GM21786 (cell line): ENCODE results near the gene ZDHHC1.
"Not testable (repeated sequence)": the region's sequence is repeated elsewhere in the genome, so short reads cannot be mapped to it uniquely, and the experiment has no call there.

Source experiments
- ATAC-seq: cut with Tn5 transposase; IDR thresholded peaks from one replicate; pipeline ENCODE4 v1.9.1; 2021; ENCODE audit not compliant: unreplicated experiment

The ZDHHC1 gene

DNA sequence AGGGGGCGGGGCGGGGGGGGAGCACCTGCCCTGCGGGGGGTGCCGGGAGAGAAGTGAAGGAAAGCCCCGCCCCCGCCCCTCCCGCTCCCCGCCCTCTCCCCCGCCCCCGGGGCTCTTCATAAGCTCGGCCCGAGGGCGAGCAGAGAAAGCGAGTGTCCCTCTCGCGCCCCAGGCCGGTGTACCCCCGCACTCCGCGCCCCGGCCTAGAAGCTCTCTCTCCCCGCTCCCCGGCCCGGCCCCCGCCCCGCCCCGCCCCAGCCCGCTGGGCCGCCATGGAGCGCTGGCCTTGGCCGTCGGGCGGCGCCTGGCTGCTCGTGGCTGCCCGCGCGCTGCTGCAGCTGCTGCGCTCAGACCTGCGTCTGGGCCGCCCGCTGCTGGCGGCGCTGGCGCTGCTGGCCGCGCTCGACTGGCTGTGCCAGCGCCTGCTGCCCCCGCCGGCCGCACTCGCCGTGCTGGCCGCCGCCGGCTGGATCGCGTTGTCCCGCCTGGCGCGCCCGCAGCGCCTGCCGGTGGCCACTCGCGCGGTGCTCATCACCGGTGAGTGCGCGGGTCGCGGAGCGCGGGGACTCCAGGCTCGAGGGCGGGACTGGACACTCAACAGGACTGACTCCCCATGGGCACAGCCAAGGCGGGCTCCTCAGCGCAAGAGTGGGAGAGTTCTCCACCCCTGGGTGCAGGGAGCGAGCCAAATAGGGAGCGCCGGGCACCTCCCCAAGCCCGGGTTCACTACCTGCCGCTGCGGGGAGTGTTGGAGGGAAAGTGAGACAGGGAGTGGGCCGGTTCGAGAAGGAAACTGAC, 14.9 kb upstream of the ZDHHC1 start, which contains the start of gene HSD11B2:
Gene HSD11B2 (plus strand): TSS at position 145 of the 798 bp plus-strand sequence. CDS start 128 bp downstream, at position 273.
- ATAC-seq = no peak

DNA sequence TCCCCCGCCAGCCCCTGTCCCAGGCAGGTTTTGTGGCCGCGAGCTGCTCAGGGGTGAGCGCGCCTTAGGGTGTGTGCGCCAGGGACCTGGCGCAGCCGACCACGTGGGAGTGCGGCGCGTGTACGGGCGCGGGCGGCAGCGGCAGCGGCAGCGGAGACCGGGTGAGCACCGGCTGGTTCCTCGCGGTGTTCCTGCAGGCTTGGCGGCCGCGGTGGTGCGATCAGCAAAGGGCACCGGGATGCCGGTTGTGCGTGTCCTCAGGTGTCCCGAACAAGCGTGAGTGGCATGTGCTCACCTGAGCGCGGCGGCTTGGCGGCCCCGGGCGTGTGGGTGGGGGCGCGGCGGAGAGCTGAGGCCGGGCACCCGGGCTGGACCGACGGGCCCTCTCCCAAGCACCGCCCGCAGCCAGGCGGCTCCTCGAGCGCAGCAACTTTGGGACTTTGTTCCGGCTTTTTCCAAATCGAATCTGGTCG, 14.3 kb upstream of the ZDHHC1 start:
- no peak for ATAC-seq

DNA sequence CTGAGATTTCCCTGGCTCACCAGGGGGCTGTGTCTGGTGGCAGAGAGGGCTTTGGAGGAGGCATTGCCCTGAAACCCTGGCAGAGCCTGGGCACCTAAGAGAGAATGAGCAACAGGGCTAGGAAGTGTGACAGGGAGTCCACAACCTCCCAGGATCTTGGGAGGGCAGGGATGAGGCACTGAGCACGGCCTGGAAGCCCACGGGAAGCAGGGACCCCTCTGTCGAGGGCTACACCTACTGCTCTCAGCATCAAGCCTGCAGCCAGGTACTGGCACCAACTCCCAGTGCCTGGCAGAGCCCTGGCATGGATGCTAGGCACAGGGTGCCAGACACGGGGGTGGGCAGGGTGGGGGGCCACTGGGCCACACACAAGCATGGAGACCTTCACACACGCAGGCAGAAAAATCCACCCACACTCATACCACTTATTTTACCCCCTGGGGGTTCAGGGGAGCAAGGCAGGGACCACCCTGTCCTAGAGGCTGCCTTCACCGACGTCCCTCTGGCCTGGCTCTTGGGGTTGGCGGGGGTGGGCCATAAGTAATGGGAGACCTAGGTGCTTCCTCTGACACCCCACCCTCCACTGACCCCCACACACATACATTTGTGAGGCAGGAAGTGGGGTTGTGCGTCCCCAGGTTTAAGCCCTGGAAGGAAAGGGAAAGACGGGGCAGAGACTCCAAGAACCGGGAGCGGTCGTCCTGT, 13.7 kb upstream of the ZDHHC1 start:
- no peak for ATAC-seq

DNA sequence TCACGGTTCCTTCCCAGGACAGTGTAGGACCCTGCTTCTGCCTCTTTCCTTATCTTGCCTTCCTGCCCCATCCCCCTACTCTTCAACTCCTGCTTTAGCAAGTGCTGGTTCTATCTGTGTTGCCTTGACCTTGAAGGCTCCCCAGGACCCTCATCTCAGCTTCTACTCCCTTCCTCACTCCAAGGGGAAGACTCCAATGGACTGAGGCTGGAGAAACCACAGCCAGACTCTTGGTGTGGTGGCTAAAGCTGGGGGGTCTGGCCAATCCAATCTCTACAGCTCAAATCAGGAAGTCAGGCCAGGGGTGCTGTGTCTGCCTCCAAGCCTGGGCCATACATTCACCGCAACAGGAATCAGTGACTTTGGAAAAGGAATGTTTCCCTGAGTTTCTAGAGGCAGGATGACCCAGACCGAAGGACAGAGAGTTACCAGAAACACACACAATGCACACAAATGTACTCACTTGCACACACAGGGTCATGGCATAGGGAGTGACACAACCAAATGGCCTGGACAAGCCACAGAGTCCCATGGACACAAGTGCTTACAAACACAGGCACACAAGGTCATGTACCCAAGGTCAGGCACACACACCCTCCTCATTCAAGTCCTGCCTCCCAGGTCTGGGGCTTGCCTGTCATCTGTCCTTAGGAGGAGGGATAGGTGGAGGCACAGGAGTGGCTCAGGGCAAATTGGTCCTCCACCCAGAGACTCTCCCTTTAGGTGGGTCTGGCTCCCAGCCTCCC, 12.9 kb upstream of the ZDHHC1 start:
- ATAC-seq = no peak

DNA sequence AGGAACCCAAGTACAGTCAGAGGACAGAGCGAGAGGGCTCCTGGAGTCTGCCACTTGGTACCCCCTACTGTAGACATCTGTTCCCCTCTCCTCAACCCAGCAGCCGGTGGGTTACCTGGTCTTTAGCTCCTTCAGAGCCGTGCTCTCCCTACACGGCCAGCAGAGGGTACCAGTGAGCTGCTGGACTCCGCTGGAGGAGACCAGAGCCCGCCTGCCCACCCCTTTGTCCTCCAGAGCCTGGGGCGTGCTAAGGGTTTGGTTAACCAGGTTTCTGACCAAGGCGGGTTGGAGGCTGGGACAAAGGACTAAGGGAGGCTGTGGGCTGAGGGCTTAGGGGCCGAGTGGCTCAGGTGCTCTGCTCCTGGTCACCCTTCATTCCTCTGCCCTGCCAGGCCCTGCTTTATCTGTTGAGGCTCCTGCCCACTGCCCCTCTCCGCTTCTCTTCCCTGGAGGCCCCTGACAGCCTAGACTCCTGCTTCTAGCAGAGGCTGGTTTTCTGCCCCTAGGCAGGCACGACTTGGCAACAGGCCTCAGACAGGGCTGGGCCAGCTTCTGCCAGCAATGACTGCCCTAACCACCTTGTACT, 12.0 kb upstream of the ZDHHC1 start:
- no peak for ATAC-seq

DNA sequence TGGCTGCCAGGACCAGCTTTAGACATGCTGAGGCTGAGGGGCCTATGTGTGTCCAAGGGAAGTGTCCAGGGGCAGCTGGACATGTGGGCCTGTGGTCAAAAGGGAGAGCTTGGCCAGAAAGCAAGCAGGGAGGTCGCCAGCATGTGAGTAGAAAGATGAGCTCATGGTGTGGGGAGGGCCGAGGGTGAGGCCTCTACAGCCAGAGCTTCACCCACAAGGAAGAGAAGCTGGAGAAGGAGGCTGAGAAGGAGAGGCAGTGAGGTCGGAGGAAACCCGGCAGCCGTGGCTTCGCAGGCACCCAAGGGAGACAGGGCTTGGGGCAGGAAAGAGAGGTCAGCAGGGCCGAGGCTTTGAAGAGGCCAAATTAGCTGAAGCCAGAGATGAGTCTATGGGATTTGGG, 10.7 kb upstream of the ZDHHC1 start:
- ATAC-seq = no peak

DNA sequence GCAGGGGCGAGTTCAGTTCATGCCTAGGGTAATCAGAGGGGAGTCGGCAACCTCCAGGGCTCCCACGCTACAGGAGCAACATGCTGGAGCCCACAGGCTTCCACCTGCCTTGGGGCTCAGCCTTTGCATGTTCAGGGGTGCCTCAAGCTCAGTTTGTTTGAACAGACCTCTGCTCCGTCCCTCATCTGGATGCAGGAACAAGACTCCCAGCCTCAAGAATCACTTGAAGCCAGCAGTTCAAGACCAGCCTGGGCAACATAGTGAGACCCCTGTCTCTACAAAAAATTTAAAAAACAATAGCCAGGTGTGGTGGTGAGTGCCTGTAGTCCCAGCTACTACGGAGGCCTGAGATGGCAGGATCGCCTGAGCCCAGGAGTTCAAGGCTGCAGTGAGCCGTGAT, 9.7 kb upstream of the ZDHHC1 start:
- no peak for ATAC-seq

DNA sequence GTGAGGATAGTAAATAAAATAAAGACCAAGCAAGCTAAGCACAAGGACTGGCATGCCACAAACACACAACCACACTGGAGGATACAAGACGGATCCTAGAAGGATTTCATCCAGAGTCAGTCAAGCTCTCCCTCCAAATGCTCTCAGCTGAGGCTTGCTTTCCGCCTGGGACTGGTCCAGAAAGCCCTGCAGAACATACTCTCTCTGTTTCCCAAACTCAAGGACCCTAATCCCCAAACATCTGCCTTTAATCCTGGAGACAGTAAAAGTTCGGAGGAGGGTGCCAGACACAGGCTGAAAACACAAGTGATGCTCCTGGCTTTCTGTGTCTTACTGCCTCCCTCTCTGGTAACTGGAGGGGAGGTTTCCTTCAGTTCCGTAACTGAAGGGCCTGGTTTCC, 9.3 kb upstream of the ZDHHC1 start:
- no peak for ATAC-seq

DNA sequence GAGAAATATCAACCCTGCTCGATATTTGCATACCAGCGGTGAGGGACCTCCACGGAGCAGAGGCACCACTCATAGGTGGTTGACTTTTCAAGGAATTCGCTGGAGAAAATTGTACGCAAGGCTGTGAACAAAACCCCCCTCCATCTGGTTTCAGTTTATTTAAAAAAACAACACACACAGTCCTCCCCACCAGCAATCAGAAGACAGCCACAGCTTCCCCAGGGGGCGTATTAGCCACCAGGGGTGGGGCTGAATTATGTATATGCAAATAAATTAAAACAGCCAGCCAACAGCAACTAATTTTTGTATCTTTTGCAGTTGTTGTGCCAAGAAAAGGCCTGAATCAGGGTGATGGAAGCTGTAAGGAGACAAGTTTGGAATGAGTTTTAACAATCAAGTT, 8.8 kb upstream of the ZDHHC1 start:
- no peak for ATAC-seq

DNA sequence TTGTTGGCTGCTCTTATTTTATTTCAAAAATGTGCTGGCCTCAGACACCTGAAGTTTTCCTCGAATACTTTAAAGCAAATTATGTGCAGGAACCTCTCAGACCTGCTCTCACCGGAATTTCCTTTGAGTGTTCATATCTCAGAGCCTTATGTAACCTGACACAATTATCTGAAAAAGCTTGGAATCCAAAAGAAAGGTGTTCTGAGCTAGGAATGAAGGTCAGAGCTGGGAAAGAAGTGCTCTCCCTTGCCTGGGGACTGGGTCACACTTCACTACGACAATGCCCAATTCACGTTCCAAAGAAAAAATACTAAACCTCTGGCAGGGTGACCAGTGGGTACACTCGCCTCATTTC, 8.0 kb upstream of the ZDHHC1 start:
- ATAC-seq = no peak

DNA sequence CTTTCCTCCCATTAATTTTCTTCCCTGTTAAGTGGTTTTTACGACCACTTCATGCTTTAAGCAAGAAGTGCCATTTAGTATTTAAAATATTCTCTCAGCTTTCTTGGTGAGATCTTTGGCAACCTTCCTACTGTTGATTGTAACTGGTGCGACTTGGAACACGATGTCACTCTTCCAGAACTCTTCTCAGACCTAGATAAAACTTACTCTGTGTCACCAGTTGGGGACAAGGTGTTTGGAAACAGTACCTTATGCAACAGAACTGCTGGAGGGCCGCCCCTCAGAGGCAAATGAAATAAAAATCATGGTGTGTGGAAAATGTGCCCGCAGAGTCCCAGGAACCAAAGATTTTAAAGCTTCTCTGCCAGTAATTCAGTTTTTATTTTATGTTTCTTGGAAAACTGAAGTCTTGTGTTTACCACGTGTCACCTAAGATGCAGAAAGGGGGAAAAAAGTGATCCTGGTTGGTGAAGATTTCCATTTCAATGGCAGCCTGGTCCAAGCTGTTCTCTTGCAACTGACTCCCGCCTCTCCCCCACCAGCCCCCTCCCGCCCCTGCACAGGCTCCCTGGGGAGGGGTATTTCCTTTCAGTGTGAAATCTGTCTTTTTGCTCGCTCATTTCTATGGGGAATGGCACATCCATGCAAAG, 7.5 kb upstream of the ZDHHC1 start:
- ATAC-seq = no peak

DNA sequence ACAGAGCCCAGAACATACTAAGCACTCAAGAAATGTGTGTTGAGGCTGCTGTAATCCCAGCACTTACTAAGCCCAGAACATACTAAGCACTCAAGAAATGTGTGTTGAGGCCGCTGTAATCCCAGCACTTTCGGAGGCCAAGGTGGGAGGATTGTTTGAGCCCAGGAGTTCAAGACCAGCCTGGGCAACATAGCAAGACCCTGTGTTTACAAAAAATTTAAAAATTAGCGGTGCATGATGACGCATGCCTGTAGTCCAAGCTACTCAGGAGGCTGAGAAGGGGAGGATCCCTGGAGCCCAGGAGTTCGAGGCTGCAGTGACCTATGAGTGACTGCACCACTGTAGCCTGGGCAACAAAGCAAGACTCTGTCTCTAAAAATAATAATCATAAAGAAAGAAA, 6.7 kb upstream of the ZDHHC1 start:
- no peak for ATAC-seq

DNA sequence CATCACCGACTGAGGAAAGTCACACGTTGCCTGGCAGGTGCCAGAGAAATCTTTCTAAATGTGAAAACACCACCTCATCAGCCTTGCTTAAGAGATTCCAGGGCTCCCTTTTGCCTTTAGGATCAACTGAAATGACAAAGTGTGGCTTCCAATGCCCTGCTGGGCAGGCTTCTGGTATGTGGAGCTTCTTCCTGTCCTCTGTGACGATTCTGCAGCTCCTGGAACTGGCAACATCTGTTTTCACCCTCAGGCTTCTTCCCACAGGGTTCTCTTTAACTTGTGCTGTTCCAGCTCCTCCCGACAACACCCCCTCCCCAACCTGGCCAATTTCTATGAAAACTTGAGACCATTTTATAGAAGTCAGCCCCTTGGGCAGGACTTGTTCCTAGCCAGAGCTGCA, 4.8 kb upstream of the ZDHHC1 start:
- ATAC-seq = no peak

DNA sequence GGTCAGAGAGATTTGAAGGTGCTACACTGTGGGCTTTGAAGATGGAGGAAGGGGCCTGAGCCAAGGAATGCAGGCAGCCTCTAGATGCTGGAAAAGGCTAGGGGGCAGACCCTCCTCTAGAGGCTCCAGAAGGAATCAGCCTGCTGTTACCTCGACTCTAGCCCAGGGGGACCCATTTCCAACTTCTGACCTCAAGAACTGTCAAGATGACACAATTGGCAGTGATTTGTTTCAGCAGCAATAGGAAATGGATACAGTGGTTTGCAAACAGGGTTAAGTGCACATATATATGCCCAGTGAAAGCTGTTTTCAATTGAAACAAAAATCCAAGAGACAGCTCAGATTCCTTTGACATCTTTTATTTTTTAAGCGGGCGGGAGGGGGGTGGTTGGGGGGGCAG, 3.7 kb upstream of the ZDHHC1 start:
- ATAC-seq = no peak

DNA sequence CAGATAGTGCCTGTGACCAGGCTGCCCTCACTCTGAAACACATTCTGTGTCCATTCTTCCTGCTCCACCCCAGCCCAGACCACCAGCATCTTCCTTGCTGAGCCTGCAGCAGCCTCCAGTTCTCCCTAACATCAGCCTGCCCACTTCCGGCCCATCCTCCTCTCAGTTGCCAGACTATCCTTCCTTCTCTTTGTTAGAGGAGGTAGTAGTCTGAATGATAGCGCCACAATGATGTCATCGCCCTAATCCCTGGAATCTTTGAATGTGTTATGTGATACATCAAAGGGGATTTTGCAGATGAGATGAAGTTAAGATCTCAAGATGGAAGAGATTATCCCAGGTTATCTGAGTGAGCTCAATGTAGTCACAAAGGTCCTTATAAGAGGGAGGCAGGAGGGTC, 3.2 kb upstream of the ZDHHC1 start:
- no peak for ATAC-seq

DNA sequence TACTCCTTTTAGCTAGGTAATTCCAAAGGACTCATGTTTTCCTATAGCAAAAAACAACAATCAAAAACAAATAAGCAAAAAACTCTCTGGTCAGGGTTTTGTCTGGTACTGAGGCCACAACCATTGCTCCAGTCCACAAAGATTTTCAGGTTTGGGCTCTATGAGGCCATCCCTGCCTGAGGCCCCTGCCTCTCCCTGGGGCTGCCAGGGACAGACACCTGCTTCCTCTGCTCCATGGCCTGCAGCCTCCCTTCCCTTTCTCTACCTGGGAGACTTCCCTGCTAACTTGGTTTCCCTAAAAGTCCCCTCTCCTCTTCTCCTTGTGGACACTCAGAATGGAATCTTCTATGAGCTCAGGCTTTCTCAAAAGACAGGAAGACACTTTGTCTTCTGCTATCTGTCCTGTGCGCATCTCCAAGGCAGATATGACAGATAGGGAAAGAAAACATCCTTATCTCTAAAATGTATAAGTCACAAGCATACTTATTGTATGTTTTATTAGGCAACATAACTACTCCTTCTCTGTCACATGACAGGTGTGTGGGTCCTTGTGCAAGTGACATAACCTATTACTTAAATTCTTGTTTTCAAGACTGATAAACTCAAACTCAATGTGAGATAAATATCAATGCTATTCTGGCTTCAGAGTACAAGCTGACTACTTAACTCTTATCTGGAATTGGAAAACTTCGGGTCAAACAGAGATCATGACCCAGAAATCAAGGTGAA, 1.2 kb upstream of the ZDHHC1 start:
- ATAC-seq = no peak

DNA sequence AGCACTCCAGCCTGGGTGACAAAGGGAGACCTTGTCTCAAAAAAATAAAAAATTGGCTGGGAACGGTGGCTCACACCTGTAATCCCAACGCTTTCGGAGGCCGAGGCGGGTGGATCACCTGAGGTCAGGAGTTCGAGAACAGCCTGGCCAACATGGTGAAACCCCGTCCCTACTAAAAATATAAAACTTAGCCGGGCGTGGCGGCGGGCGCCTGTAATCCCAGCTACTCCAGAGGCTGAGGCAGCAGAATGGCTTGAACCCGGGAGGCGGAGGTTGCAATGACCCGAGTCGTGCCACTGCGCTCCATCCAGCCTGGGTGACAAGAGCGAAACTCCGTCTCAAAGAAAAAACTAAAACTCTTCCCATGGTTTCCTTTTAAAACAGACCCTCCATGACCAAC, 856 bp downstream of the ZDHHC1 start:
- ATAC-seq = not testable (repeated sequence)

DNA sequence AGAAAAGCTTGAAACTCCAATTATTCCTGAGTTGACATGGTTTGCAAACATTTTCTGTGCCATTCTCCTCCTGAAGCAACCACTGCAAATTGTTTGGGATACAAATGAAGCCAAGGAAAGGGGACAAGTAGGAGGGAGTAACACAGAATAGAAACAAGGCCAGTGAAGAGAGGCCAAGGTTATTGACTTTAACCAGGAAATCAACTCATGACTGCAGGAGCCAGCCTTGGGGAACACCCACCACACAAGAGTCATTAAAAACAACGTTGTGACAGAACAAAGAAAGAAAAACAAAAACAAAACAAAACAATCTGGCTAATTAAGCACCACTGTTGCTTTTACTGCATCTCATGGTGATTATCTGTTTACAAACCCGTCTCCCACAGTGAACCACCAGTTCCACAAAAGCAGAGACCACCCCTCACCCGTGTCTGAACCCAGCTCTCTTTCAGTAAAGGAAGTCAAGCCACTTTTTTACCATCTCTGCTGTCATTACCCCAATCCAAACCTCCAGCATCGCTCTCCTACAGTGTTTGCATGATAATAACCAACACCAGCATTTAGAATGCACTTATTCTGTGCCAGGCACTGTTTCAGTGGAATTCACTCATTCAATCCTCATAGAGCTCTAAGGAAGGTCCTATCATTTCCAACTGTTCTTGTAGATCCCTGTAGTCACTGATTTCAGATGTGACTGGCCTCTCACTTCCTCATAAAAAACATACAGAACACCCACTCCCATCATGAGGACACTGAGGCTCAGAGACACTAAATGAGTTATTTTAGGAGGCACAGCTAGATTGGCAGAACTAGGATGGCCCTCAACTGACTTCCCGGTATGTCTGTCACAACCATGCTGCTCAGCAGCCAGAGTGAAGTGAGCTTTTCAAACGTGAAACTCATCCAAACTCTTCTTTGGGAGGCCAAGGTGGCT, 2.0 kb downstream of the ZDHHC1 start:
- no peak for ATAC-seq

DNA sequence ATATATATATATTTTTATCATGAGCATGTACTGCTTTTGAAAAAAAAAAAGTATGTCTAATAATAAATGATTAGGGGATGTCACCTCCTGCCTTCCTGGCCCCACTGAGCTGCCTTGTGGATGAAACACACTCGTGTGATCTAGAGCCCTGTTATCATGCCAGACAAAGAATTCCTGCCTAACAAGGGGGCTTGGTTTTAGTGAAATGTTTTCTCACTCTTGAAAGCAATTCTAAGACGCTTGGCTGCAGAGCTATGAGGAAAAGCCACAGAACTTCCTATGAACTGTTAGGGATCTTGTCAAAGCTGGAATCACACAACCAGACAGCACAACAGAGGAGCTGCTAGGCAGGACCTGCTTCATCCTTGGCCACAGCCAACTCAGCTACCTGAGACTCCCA, 4.0 kb downstream of the ZDHHC1 start:
- no peak for ATAC-seq
